ENCODE data around the gene CAMTA1.

CAMTA1 gene

DNA sequence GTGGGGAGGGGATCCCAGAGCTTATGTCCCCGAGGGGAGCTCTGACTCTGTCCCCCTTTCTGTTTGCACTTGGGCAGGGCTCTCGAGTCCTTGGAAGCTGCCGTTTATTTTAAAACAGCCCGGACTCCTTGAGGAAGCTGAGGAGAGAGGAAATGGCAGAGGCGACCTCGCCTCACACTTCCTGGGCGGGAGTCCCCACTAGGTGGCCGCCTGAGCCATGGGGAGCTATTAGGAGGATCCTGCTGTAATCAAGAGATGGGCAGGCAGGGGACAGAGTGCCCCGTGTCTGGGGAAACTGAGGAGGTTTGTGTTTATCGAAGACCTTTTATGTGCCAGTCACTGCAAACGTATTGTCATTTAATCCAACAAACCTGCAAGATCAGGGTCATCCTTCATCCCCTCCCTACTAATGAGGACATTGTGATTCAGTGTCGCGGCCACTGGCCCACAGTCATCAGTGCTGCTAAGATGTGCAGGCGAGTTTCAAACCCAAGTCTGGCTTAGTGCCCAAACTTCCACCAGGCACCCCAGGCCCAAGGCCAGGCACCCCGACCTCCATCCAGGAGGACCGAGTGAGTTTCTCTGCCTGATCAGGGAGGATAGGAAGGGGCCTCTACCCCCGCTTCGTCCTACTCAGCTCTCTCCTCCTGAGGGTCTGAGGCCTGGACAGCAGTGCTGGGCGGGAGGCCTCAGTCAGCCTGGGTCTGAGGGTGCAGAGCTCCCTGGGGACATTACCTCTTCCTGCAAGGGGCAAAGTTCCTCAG is 669.0 kb downstream of the CAMTA1 start:
- no peak overlapping the region for H3K9ac ChIP-seq (ENCODE audit: low read length in 2 of 2)
- H3K9me3 ChIP-seq (ENCODE audit: control insufficient read depth in 2 of 2, low read length in 2 of 2) = no peaks in the 10 kb centered on the region
- no peaks in the 10 kb centered on the region for H3K36me3 ChIP-seq (ENCODE audit: control insufficient read depth in 2 of 2, insufficient read depth in 2 of 2, low read length in 2 of 2)
- no peak overlapping the region for H3K27ac ChIP-seq (ENCODE audit: low read length)
- H3K4me1 ChIP-seq (ENCODE audit: control insufficient read depth, insufficient read depth, low read length) = no peaks in the 10 kb centered on the region
- H3K4me3 ChIP-seq (ENCODE audit: low read length in 2 of 2) = no peak overlapping the region
- H3K27me3 ChIP-seq (ENCODE audit: control insufficient read depth in 1 of 2, insufficient read depth in 2 of 2, low read length in 2 of 2) = no peaks in the 10 kb centered on the region

DNA sequence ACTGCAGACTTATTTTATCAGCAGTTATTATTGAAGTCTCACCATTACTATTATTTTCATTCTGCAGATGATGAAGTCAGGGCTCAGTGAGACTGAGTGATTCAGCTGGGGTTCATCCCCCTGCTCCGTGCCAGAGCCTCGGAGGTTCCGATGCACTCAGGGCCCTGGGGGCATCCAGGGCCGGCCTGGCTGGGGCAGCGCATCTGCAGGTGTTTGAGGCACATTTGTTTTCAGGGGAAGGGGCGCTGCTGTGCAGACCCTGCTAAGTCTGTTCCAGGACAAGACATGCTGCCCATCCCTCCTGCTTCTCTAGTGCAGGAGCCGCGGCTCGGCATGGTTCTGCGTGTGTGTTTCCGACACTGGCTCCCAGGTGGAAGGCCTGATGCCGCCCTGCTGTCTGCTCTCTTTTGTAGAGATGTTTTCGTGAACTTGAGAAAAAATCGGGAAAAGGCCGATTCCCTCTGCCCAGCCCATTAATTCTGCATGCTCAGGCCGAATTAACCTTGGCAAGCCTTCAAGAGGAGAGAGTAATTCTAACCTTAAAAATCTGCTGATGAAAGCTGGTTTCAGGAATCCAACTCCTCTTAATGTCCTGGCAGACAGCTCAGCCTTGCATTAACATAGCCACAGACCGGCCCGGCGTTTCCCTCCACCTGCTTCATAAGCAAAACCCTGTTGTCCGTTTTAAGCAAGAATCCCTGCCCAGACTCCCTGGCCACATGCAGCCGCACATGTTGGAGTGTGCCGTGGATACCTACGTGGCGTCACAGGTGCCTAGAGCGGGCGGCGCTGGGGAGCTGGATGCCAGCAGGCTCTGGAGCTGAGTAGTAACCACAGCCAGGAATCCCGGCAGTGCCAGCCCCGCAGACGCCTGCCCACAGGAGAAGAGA is 669.9 kb downstream of the CAMTA1 start:
- Histone ChIP-seq H3K4me3 (ENCODE audit: low read length in 2 of 2) (no peak overlapping the region), H3K9ac (ENCODE audit: low read length in 2 of 2) (no peak overlapping the region), H3K27me3 (ENCODE audit: control insufficient read depth in 1 of 2, insufficient read depth in 2 of 2, low read length in 2 of 2) (no peaks in the 10 kb centered on the region), H3K4me1 (ENCODE audit: control insufficient read depth, insufficient read depth, low read length) (no peaks in the 10 kb centered on the region), H3K27ac (ENCODE audit: low read length) (no peak overlapping the region), H3K9me3 (ENCODE audit: control insufficient read depth in 2 of 2, low read length in 2 of 2) (no peaks in the 10 kb centered on the region), H3K36me3 (ENCODE audit: control insufficient read depth in 2 of 2, insufficient read depth in 2 of 2, low read length in 2 of 2) (no peaks in the 10 kb centered on the region)

DNA sequence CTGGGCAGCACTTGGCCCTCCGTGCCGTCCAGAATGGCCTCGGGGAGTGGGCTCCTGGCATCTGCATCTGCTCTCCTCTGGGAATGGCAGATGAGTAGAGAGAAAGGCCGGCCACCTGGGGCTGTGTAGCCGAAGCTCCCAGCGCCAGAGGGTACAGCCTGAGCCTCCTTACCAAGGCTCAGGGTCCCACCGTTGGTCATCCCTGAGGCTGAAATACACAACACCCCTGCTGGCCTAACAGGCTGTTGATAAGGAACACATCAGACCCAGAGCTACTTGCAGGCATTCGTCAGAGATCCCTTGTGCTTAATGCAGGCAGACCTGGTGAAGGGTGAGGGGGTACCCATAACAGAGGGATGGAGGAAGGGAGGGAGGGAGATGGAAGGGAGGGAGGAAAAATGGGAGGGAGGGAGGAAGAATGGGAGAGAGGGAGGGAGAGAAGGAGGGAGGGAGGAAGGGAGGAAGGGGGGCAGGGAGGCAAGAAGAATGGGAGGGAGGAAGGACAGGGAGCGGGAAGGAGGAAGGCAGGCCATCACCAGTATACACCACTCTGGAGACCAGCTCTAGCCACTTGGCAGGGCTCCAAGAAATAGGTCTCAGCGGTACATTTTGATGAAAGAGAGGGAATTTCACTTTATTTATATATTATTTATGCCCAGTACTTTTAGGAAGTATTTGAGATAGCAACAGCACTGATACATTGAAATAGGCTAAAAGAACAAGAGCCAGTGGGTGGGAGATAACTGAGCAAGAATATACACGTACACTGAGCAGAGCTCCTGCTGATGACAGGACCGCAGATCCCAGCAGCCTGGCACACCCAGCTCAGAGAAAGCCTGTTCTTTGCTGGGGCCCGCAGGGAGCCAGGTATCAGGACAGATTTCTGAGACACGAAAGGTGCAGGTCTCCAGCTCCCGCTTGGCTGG is 670.8 kb downstream of the CAMTA1 start:
- Histone ChIP-seq H3K9ac (ENCODE audit: low read length in 2 of 2) (no peak overlapping the region), H3K4me3 (ENCODE audit: low read length in 2 of 2) (no peak overlapping the region), H3K27me3 (ENCODE audit: control insufficient read depth in 1 of 2, insufficient read depth in 2 of 2, low read length in 2 of 2) (no peaks in the 10 kb centered on the region)

DNA sequence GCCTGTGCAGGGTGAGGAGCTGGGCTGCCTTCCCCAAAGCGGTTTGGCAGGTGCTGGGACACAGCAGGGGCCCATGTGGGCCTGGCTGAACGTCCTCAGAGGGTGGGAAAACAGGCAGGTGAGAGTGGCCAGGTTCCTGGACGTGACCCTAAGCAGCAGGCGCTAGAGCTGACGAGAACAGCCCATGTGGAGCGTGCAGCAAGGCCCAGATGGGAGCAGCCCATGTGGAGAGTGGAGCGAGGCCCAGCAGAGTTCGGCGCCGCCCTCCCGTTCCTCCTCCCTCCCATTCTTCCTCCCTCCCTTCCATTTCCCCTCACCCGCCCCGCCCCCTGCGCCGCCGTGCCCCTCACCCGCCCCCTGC is 671.4 kb downstream of the CAMTA1 start:
- no peaks in the 10 kb centered on the region for H3K27me3 ChIP-seq (ENCODE audit: control insufficient read depth in 1 of 2, insufficient read depth in 2 of 2, low read length in 2 of 2)
- H3K4me1 ChIP-seq (ENCODE audit: control insufficient read depth, insufficient read depth, low read length) = no peaks in the 10 kb centered on the region
- no peak overlapping the region for H3K9ac ChIP-seq (ENCODE audit: low read length in 2 of 2)
- no peaks in the 10 kb centered on the region for H3K9me3 ChIP-seq (ENCODE audit: control insufficient read depth in 2 of 2, low read length in 2 of 2)
- H3K27ac ChIP-seq (ENCODE audit: low read length) = no peak overlapping the region
- no peak overlapping the region for H3K4me3 ChIP-seq (ENCODE audit: low read length in 2 of 2)
- H3K36me3 ChIP-seq (ENCODE audit: control insufficient read depth in 2 of 2, insufficient read depth in 2 of 2, low read length in 2 of 2) = no peaks in the 10 kb centered on the region

More for the DNA sequence above, 670.8 kb downstream of the CAMTA1 start:
- no peak overlapping the region for H3K27ac ChIP-seq (ENCODE audit: low read length)
- H3K9me3 ChIP-seq (ENCODE audit: control insufficient read depth in 2 of 2, low read length in 2 of 2) = no peaks in the 10 kb centered on the region
- no peaks in the 10 kb centered on the region for H3K4me1 ChIP-seq (ENCODE audit: control insufficient read depth, insufficient read depth, low read length)
- no peaks in the 10 kb centered on the region for H3K36me3 ChIP-seq (ENCODE audit: control insufficient read depth in 2 of 2, insufficient read depth in 2 of 2, low read length in 2 of 2)

DNA sequence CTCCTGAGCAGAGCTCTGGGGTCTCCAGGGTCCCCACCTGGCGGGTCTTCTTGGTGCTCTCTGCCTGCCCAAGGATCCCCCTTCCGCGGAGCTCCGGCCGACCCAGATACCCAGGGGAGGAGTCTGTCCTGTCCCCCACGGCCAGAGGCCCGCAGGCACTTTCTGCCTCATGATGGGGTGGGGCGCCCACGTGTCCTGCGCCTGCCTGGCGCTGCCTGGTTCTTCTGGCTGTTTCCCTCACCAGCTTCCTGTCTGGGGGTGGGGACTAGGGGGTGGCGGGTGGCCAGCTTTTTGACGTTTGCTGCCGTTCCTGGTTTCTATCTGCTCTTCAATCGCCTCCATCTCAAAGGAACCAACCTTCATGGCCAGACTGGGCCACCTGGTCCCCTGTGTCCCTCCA is 672.6 kb downstream of the CAMTA1 start:
- Histone ChIP-seq H3K36me3 (ENCODE audit: control insufficient read depth in 2 of 2, insufficient read depth in 2 of 2, low read length in 2 of 2) (no peaks in the 10 kb centered on the region), H3K4me1 (ENCODE audit: control insufficient read depth, insufficient read depth, low read length) (no peaks in the 10 kb centered on the region), H3K9me3 (ENCODE audit: control insufficient read depth in 2 of 2, low read length in 2 of 2) (no peaks in the 10 kb centered on the region), H3K27me3 (ENCODE audit: control insufficient read depth in 1 of 2, insufficient read depth in 2 of 2, low read length in 2 of 2) (no peaks in the 10 kb centered on the region), H3K9ac (ENCODE audit: low read length in 2 of 2) (no peak overlapping the region), H3K27ac (ENCODE audit: low read length) (no peak overlapping the region), H3K4me3 (ENCODE audit: low read length in 2 of 2) (no peak overlapping the region)

DNA sequence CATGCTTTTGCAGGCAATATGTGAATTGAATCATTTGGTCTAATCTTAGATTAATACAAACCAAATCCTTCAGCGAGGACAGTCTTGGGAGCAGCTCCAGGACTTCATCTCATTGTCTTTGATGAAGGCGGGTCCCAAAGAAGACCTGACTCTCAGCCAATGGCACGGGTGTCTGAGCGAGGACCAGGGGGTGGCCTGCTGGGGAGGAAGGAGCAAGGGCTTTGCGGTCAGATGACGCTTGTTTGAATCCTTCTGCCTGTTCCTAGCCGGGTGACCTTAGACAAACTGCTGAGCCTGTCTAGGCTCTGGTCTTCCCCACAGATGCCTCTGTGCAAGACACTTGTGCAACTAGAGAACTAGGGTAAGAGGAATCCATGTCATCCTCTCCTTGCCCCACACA is 673.7 kb downstream of the CAMTA1 start:
- Histone ChIP-seq H3K9ac (ENCODE audit: low read length in 2 of 2) (no peak overlapping the region), H3K4me1 (ENCODE audit: control insufficient read depth, insufficient read depth, low read length) (no peaks in the 10 kb centered on the region), H3K27me3 (ENCODE audit: control insufficient read depth in 1 of 2, insufficient read depth in 2 of 2, low read length in 2 of 2) (no peaks in the 10 kb centered on the region), H3K36me3 (ENCODE audit: control insufficient read depth in 2 of 2, insufficient read depth in 2 of 2, low read length in 2 of 2) (no peaks in the 10 kb centered on the region), H3K9me3 (ENCODE audit: control insufficient read depth in 2 of 2, low read length in 2 of 2) (no peaks in the 10 kb centered on the region), H3K27ac (ENCODE audit: low read length) (no peak overlapping the region), H3K4me3 (ENCODE audit: low read length in 2 of 2) (no peak overlapping the region)

DNA sequence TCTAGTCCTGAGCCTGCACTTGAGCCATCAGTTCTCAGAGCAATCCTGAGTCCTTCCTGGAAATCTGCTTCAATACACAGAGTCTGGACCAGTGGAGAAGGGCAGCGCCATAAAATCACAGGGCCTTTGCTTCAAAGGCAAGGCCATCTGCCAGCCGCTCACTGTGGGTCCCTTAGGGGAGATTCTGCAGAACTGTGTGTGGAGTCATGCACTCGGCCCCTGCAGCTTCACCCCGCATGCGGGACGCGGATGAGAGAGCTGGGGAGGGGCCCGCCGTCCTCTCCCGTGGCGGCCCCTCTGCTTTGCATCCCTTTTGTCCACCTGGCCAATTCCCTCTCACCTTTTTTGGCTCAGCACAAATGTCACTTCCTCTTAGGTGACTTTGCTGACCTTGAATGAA is 674.7 kb downstream of the CAMTA1 start:
- H3K9ac ChIP-seq (ENCODE audit: low read length in 2 of 2) = no peak overlapping the region

DNA sequence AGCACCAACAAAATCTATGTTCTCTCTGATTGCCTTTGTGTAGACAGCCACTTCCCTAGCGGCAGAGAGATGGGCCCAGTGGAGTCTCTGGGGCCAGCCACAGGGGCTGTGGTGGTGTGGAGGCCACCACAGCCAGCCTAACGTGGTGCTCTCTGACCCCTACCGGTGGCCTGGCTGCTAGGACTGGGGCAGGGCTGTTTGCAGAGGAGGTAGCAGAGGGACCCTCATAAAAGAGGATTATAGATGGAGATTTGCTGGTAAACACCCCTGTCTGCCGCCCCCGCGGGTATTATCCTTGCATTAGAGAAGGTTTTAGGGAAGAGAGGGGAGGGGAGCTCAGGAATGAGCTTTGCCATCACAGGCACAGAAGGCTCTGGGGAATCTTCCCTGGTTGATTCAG is 675.6 kb downstream of the CAMTA1 start:
- no peak overlapping the region for H3K27ac ChIP-seq (ENCODE audit: low read length)
- no peak overlapping the region for H3K9ac ChIP-seq (ENCODE audit: low read length in 2 of 2)
- H3K27me3 ChIP-seq (ENCODE audit: control insufficient read depth in 1 of 2, insufficient read depth in 2 of 2, low read length in 2 of 2) = no peaks in the 10 kb centered on the region
- H3K36me3 ChIP-seq (ENCODE audit: control insufficient read depth in 2 of 2, insufficient read depth in 2 of 2, low read length in 2 of 2) = no peaks in the 10 kb centered on the region
- H3K9me3 ChIP-seq (ENCODE audit: control insufficient read depth in 2 of 2, low read length in 2 of 2) = no peaks in the 10 kb centered on the region
- no peaks in the 10 kb centered on the region for H3K4me1 ChIP-seq (ENCODE audit: control insufficient read depth, insufficient read depth, low read length)
- H3K4me3 ChIP-seq (ENCODE audit: low read length in 2 of 2) = no peak overlapping the region

More for the DNA sequence above, 674.7 kb downstream of the CAMTA1 start:
- Histone ChIP-seq H3K9me3 (ENCODE audit: control insufficient read depth in 2 of 2, low read length in 2 of 2) (no peaks in the 10 kb centered on the region), H3K4me1 (ENCODE audit: control insufficient read depth, insufficient read depth, low read length) (no peaks in the 10 kb centered on the region), H3K27me3 (ENCODE audit: control insufficient read depth in 1 of 2, insufficient read depth in 2 of 2, low read length in 2 of 2) (no peaks in the 10 kb centered on the region), H3K4me3 (ENCODE audit: low read length in 2 of 2) (no peak overlapping the region), H3K27ac (ENCODE audit: low read length) (no peak overlapping the region), H3K36me3 (ENCODE audit: control insufficient read depth in 2 of 2, insufficient read depth in 2 of 2, low read length in 2 of 2) (no peaks in the 10 kb centered on the region)

DNA sequence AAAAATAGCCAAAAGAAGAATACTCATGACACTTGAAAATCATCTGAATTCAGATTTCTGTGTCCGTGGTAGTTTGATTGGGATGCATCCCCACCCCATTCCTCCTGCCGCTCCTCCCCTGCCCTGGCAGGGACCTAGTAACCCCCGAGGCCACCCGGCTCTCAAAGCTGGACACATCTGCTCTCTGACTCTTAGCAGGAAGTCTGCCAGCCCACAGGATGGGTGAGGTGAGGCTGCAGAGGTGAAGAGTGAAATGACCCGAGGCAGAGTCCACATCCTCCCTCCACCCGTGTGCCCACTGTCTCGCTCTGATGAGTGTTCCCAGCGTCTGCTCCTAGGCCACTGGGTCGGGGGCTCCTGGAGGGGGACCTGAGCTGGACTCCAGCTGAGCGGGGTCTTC is 677.4 kb downstream of the CAMTA1 start:
- H3K9ac ChIP-seq (ENCODE audit: low read length in 2 of 2) = no peak overlapping the region
- no peaks in the 10 kb centered on the region for H3K9me3 ChIP-seq (ENCODE audit: control insufficient read depth in 2 of 2, low read length in 2 of 2)
- no peak overlapping the region for H3K4me3 ChIP-seq (ENCODE audit: low read length in 2 of 2)
- no peaks in the 10 kb centered on the region for H3K36me3 ChIP-seq (ENCODE audit: control insufficient read depth in 2 of 2, insufficient read depth in 2 of 2, low read length in 2 of 2)
- no peaks in the 10 kb centered on the region for H3K27me3 ChIP-seq (ENCODE audit: control insufficient read depth in 1 of 2, insufficient read depth in 2 of 2, low read length in 2 of 2)
- H3K4me1 ChIP-seq (ENCODE audit: control insufficient read depth, insufficient read depth, low read length) = no peaks in the 10 kb centered on the region
- H3K27ac ChIP-seq (ENCODE audit: low read length) = no peak overlapping the region

DNA sequence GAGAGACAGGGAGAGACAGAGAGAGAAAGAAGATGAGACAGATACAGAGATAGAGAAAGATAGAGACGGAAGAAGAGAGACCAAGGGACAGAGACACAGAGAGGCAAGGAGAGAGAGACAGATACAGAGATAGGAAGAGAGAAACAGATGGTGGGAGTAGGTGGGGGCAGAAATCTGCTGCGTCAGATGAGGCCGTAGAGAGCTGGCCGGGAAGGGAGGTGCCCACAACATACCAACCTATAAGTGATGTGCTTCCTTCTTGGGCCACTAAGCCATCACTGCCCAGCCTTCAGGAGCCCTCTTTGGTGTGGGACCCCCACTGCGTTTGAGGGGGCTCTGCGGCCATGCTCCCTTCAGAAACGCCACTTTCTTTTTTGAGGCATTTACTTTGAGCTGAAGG is 678.3 kb downstream of the CAMTA1 start:
- H3K36me3 ChIP-seq (ENCODE audit: control insufficient read depth in 2 of 2, insufficient read depth in 2 of 2, low read length in 2 of 2) = no peaks in the 10 kb centered on the region
- H3K27me3 ChIP-seq (ENCODE audit: control insufficient read depth in 1 of 2, insufficient read depth in 2 of 2, low read length in 2 of 2) = no peaks in the 10 kb centered on the region
- H3K9me3 ChIP-seq (ENCODE audit: control insufficient read depth in 2 of 2, low read length in 2 of 2) = no peaks in the 10 kb centered on the region
- H3K4me1 ChIP-seq (ENCODE audit: control insufficient read depth, insufficient read depth, low read length) = no peaks in the 10 kb centered on the region
- H3K27ac ChIP-seq (ENCODE audit: low read length) = no peak overlapping the region
- no peak overlapping the region for H3K4me3 ChIP-seq (ENCODE audit: low read length in 2 of 2)
- H3K9ac ChIP-seq (ENCODE audit: low read length in 2 of 2) = no peak overlapping the region
